22Rv1 (cell line): ENCODE measurements around the gene CERT1.

Experiments used
- CTCF ChIP-seq: fragments of 450-650 bp; IDR thresholded peaks from 2 replicates; pipeline ENCODE4 v1.5.1; 2017; ENCODE audit warnings: mild to moderate bottlenecking
- ZFX ChIP-seq: fragments of 450-650 bp; IDR thresholded peaks from 2 replicates; pipeline ENCODE4 v1.6.1; 2017; ENCODE audit warnings: antibody characterized with exemption, borderline replicate concordance

DNA sequence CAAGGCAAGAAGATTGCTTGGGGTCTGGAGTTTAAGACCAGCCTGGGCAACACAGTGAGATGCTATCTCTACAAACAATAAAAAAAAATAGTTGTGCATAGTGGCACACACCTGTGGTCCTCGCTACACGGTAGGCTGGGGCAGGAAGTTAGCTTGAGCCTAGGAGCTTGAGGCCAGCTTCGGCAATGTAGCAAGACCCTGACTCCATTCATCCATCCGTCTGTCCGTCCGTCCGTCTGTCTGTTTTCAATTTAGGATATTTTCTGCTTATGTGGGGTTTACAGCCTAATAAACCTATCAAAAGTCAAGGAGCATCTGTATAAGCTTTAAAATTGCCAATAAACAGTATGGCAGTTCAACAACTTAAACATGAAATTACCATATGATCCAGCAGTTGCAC is 154.7 kb downstream of the CERT1 start:
- TF ChIP-seq CTCF (no peak), ZFX (no peak)
